Measurements from ENCODE around the gene RNH1.

RNH1 gene

DNA sequence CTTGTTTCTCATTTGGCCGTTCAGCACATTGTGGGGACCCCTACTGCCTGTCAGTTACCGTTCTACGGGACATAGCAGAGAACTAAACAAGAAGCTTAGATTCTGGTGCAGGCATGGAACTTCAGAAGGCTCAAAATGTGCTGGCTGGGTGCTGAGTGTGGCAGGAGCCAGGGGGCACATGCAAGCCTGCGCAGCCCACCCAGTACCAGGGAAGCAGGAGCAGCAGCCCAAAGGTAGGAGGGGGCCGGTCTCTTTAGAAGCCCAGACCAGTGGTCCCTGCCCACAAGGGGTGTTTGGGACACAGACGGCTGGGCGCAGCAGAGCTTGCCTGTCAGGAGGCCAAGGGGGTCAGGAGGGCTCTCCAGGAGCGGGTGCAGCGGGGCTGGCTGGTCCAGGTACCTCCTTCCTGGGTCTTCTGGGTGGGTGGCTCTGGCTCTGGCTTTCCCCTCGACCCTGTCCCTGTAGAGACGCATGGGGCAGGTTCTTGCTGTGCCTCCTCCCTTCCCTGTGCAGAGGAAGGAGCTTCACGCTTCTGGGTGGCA, 54.8 kb downstream of the RNH1 start:
- H3K4me1 Mint-ChIP-seq, result peaks cover 67% of the 10 kb centered on the region
- DNase-seq (no peak), ATAC-seq (no peak)
- H3K27me3 Mint-ChIP-seq, result no peaks in the 10 kb centered on the region
- H3K27ac Mint-ChIP-seq, result peak overlapping the region in 1 of 2 donors; percentile 82
- H3K9me3 Mint-ChIP-seq, result no peaks in the 10 kb centered on the region
- peak overlapping the region in 1 of 2 donors; percentile 95 for H3K4me3 Mint-ChIP-seq

DNA sequence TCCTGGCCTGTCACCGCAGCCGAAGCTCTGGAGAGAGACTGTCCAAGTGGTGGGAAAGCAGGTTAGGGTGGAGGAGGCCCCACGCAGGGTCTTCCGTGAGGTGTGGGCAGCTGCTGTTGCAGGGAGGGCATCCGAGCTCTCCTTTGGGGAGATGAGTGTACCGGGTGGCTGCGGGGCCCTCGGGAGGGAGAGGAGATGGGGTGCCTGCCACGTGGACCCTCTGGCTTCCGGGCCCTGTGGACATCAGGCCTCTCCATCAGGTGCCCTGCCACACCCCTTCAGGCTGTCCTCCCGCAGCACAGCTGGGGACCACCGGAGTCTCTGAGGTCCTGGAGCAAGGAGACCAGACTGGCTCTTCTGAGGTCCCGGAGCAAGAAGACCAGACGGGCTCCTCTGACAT, 55.3 kb downstream of the RNH1 start:
- H3K9me3 Mint-ChIP-seq, result no peaks in the 10 kb centered on the region
- DNase-seq, result no peak
- no peak for ATAC-seq
- no peak overlapping the region for H3K27ac Mint-ChIP-seq
- peaks cover 62% of the 10 kb centered on the region for H3K4me1 Mint-ChIP-seq
- H3K4me3 Mint-ChIP-seq, result peak overlapping the region; percentile 92 to 95
- H3K27me3 Mint-ChIP-seq, result no peaks in the 10 kb centered on the region

DNA sequence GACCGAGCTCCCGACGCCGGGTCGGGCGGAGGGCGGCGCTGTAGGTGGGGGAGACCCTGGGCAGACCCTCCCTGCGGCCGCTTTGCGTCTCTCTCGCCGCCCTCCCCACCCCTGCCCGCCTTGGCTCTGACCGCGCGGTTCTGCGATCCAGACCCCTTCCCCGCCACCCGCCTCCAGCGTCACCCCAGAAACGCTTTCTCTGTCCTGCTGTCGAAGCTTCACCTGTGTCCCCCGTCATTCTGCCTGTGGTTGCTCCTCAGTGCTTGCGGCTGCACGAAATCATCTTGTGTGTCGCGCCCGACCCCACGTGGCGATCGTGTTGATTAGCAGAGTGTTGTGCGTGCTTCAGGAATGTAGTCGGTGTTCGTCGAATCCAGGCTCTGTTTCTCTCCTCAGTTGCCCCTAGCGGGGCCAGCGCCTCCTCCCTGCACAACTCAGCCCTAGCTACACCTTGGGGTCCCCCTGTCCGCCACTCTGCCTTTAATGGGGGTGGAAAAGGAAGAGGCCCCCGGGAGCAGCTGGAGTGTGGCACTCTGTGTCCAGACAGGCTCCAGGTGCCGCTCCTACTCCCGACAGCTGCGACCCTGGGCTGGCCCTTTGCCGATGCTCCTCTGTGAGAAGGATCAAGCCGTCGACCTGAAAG, 56.1 kb downstream of the RNH1 start:
- Mint-ChIP-seq H3K27me3 (no peaks in the 10 kb centered on the region), H3K4me3 (peak overlapping the region; percentile 92 to 95), H3K4me1 (peaks cover 54% of the 10 kb centered on the region), H3K27ac (peak overlapping the region; percentile 22 to 93), H3K9me3 (no peaks in the 10 kb centered on the region)
- DNase-seq (peak; percentile 66 to 73), ATAC-seq (peak; percentile 29)

DNA sequence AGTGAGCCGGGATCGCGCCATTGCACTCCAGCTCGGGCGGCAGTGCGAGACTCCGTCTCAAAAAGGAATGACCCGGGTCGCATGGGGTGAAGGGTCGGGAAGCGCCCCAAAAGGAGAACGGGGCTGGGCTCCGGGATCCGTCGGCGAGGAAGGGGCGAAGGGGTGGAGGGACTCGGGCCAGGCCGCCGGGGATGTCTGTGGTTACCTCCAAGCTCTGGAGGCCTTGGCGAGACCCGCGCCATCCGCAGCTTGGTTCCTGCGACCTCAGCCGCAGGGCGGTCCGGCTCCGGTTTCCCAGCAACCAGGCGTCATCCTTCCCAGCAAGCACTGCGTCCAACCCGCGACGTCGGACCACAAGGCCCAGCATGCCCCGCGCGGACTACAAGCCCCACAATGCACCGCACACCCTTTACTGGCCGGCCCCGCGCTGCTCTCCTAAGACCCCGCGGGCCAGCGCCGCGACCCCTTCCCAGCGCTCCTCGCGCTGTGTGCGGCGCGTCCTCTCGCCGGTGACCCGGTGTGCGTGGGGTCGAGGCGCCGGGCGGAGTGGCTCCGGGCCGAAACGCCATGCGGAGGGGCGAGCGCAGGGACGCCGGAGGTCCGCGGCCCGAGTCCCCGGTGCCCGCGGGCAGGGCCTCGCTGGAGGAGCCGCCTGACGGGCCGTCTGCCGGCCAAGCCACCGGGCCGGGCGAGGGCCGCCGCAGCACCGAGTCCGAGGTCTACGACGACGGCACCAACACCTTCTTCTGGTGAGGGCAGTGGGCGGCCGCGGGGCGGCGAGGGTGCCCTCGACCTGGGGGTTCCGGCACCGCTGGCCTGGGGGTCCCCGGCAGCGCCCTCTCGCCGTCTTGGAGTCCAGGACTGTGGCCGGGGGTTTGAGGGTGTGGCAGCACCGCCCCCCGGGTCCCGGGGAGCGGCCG, 56.9 kb downstream of the RNH1 start, which contains the start of gene PTDSS2:
TSS of gene PTDSS2 (plus strand) at position 391 of the 920 bp plus-strand sequence. CDS start at position 568, 177 bp downstream.
- H3K27ac Mint-ChIP-seq, result peak within 1 kb of the TSS; percentile 93 to 94
- peak within 1 kb of the TSS; percentile 97 to 98 for H3K4me3 Mint-ChIP-seq
- H3K4me1 Mint-ChIP-seq, result peaks cover 46% of the 10 kb centered on the region
- DNase-seq, result peak; percentile 88 to 94
- H3K9me3 Mint-ChIP-seq, result no peaks in the 10 kb centered on the region
- ATAC-seq, result peak; percentile 84
- H3K27me3 Mint-ChIP-seq, result no peaks in the 10 kb centered on the region

DNA sequence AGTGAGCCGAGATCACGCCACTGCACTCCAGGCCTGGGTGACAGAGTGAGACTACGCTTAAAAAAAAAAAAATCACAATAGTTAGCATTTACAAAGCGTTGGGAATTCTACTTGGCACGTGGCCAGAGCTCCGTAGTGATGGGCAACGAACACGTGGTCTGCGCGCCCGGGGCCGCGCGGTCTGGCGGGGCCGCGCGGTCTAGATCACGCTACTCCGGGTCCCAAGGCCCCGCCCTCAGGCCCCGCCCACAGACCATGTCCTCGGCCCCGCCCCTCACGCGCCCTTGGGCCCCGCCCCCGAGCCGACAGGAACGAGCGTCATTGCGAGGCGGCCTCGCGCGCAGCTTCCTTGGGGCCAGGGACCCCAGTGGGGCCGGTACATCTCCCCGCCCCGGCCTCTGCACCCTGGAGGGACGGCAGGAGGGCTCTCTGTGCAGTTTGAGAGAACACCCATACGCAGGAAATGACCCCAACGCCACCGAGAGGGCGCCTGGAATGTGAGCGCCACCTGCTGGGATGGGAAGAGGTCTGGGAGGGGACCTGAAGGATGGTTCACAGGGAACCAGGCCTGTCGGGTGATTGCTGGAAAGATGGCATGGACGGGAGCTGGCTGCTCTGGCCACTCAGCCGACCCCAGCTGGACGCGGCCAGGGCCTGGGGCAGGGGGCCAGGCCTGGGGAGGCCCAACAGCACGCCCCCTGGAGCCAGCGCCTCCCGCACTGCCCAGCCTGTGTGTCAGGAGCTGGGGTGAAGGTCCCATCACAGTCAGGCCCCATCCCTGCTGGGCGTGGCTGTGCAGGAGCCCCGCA, 58.9 kb downstream of the RNH1 start:
- H3K4me3 Mint-ChIP-seq, result peak overlapping the region; percentile 97 to 98

DNA sequence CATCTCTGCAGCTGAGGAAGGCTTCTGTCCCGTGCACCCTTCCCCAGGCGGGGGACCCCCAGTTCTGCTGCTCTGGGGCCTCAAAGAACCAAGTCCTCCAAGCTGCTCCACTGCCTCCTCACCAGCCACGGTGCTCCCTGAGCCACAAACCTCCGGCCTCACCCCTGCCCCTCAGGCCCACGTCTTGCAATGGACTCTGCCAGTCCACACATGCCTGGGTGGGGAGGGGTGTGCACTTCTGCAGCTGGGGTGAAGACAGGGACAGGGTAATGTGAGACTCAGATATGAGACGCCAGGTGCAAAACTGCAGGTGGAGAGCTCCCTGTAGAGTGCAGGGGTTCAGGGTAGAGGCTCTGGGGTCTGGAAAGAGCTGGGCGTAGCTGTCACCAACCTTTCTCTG, 60.2 kb downstream of the RNH1 start:
- peak overlapping the region; percentile 2 to 23 for H3K4me3 Mint-ChIP-seq
- H3K9me3 Mint-ChIP-seq, result no peaks in the 10 kb centered on the region
- H3K27me3 Mint-ChIP-seq, result no peaks in the 10 kb centered on the region
- no peak overlapping the region for H3K27ac Mint-ChIP-seq
- DNase-seq, result no peak
- ATAC-seq, result no peak
- H3K4me1 Mint-ChIP-seq, result peaks cover 29% of the 10 kb centered on the region

More for the DNA sequence above, 58.9 kb downstream of the RNH1 start:
- Mint-ChIP-seq H3K9me3 (no peaks in the 10 kb centered on the region), H3K27me3 (no peaks in the 10 kb centered on the region), H3K27ac (peak overlapping the region; percentile 94 to 98), H3K4me1 (peaks cover 35% of the 10 kb centered on the region)
- DNase-seq (peak; percentile 96 to 97), ATAC-seq (peak; percentile 90)

DNA sequence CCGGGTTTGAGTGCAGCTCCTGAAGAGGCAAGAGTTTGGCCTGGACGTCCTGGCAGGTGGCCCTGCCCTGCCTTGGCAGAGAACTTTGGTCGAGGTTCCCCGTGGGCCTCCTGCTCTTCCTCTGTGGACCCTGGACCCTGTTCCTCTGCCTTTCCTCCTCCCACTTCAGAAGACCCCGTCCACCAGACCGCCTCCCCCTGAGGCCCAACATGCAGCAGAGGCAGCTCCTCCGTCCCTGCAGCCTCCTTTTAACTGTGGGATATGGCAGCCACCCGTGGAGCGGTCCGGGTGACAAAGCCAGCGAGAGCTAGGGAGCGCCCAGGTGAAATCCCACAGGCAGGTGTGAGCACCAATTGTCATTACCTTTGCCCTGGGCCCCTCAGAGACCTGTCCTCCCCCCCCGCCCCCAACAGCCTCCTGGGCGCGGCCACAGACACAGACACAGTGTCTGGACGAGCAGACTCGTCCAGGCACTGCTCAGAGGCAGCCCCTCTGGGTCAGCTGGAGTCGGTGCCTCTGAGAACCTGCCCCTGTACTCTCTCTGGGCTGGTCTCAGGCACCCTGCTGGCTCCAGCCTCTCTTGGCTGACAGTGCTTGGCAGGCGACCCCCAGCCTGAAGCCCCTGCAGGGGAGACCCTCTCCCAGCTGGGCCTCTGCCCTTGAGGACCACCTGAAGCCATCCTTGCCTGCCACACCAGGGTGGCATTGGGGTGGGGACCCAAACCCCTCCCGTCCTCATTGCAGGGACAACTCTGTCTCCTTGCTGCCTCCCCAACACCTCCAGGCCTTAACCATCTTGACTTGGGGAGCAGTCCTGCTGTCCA, 61.1 kb downstream of the RNH1 start:
- H3K27ac Mint-ChIP-seq, result no peak overlapping the region
- DNase-seq (no peak), ATAC-seq (no peak)
- no peaks in the 10 kb centered on the region for H3K9me3 Mint-ChIP-seq
- H3K27me3 Mint-ChIP-seq, result no peaks in the 10 kb centered on the region
- H3K4me3 Mint-ChIP-seq, result no peak overlapping the region
- H3K4me1 Mint-ChIP-seq, result peaks cover 24% of the 10 kb centered on the region
